Measurements from ENCODE around the gene ACTR8. TPM values are rescaled to one million over a fixed set of nuclear protein-coding genes. Genes with fewer than 3 reads are reported as not detected.
A peak's percentile ranks its signal among the peaks of the same experiment; 100 is the strongest.

Gene ACTR8
- polyA plus RNA-seq, 1 donor from 2014 or later = 28.4 TPM

GRCh38 chr3:53880396-53881345 lies 1.3 kb downstream of the ACTR8 start:
- Histone ChIP-seq H3K4me2 (ENCODE audit: low read length) (peak overlapping the region; percentile 91), H3K9ac (ENCODE audit: low read length) (peak overlapping the region; percentile 88), H3K27me3 (ENCODE audit: insufficient read depth, low read depth, low read length) (no peaks in the 10 kb centered on the region), H3K27ac (ENCODE audit: low read length) (peak overlapping the region; percentile 87), H3K9me2 (ENCODE audit: insufficient read depth, low read length) (no peaks in the 10 kb centered on the region), H3K79me2 (replicated peaks; ENCODE audit: insufficient read depth, low read length) (peaks cover 14% of the 10 kb centered on the region), H3K36me3 (ENCODE audit: insufficient read depth, low read length) (peaks cover 10% of the 10 kb centered on the region), H3F3A (ENCODE audit: insufficient read depth, low read length, poor library complexity, severe bottlenecking) (no peaks in the 10 kb centered on the region), H3K4me3 (ENCODE audit: low read length) (peak overlapping the region; percentile 76), H4K20me1 (ENCODE audit: insufficient read depth) (no peaks in the 10 kb centered on the region), H2AFZ (ENCODE audit: low read depth, low read length) (peak overlapping the region; percentile 65), H3K9me3 (ENCODE audit: low read length) (no peaks in the 10 kb centered on the region)
- TF ChIP-seq, protein P1, sequence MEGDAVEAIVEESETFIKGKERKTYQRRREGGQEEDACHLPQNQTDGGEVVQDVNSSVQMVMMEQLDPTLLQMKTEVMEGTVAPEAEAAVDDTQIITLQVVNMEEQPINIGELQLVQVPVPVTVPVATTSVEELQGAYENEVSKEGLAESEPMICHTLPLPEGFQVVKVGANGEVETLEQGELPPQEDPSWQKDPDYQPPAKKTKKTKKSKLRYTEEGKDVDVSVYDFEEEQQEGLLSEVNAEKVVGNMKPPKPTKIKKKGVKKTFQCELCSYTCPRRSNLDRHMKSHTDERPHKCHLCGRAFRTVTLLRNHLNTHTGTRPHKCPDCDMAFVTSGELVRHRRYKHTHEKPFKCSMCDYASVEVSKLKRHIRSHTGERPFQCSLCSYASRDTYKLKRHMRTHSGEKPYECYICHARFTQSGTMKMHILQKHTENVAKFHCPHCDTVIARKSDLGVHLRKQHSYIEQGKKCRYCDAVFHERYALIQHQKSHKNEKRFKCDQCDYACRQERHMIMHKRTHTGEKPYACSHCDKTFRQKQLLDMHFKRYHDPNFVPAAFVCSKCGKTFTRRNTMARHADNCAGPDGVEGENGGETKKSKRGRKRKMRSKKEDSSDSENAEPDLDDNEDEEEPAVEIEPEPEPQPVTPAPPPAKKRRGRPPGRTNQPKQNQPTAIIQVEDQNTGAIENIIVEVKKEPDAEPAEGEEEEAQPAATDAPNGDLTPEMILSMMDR (IDR thresholded peaks at IDR 0.05; ENCODE audit: poor library complexity, severe bottlenecking) = no peak
- TF ChIP-seq MXI1 (conservative IDR thresholded peaks at IDR 0.05; ENCODE audit: poor library complexity, severe bottlenecking) (no peak), TAF1 (IDR thresholded peaks at IDR 0.05; ENCODE audit: low read depth) (no peak), SMC3 (conservative IDR thresholded peaks at IDR 0.05; ENCODE audit: poor library complexity) (no peak), EP300 (conservative IDR thresholded peaks at IDR 0.05; ENCODE audit: poor library complexity, severe bottlenecking) (no peak), RAD21 (conservative IDR thresholded peaks at IDR 0.05) (no peak), EZH2 (IDR thresholded peaks at IDR 0.05; ENCODE audit: borderline replicate concordance, insufficient read depth, low read length, poor library complexity, severe bottlenecking) (no peak), POLR2AphosphoS5 (IDR thresholded peaks at IDR 0.05) (no peak)
- TF ChIP-seq, protein P2, sequence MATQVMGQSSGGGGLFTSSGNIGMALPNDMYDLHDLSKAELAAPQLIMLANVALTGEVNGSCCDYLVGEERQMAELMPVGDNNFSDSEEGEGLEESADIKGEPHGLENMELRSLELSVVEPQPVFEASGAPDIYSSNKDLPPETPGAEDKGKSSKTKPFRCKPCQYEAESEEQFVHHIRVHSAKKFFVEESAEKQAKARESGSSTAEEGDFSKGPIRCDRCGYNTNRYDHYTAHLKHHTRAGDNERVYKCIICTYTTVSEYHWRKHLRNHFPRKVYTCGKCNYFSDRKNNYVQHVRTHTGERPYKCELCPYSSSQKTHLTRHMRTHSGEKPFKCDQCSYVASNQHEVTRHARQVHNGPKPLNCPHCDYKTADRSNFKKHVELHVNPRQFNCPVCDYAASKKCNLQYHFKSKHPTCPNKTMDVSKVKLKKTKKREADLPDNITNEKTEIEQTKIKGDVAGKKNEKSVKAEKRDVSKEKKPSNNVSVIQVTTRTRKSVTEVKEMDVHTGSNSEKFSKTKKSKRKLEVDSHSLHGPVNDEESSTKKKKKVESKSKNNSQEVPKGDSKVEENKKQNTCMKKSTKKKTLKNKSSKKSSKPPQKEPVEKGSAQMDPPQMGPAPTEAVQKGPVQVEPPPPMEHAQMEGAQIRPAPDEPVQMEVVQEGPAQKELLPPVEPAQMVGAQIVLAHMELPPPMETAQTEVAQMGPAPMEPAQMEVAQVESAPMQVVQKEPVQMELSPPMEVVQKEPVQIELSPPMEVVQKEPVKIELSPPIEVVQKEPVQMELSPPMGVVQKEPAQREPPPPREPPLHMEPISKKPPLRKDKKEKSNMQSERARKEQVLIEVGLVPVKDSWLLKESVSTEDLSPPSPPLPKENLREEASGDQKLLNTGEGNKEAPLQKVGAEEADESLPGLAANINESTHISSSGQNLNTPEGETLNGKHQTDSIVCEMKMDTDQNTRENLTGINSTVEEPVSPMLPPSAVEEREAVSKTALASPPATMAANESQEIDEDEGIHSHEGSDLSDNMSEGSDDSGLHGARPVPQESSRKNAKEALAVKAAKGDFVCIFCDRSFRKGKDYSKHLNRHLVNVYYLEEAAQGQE (IDR thresholded peaks at IDR 0.05; ENCODE audit: borderline replicate concordance) = no peak

DNA sequence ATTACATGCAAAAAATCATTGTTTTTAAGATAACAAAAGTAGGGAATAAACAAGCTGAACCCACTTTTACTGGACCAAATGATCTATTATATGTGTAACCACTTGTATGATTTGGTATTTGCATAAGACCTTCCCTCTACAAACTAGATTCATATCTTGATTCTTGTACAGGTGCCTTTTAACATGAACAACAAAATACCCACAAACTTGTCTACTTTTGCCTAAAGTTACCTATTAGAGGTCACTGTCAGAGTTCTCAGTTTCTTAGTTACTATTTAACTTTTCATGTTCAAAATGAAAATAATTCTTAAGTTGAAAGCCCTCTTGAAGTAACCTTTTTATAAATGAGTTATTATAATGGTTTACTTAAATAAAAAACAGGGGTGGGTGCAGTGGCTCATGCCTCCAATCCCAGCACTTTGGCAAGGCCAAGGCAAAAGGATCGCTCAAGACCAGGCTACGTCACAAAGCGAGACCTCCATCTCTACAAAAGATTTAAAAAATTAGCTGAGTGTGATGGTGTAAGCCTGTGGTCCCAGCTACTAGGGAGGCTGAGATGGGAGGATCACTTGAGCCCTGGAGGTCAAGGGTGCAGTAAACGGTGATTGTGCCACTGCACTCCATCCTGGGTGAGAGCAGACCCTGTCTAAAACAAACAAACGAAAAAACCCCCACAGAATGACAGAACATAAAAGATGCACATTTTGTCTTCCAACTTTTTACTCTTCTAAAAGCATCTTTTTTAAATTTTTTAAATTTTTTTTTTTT lies 16.0 kb downstream of the ACTR8 start:
- Histone ChIP-seq H3K9ac (ENCODE audit: low read length) (no peak overlapping the region), H3K9me3 (ENCODE audit: low read length) (no peaks in the 10 kb centered on the region), H3K4me2 (ENCODE audit: low read length) (no peak overlapping the region), H3K36me3 (ENCODE audit: insufficient read depth, low read length) (peaks cover 7% of the 10 kb centered on the region), H3K27ac (ENCODE audit: low read length) (no peak overlapping the region), H3F3A (ENCODE audit: insufficient read depth, low read length, poor library complexity, severe bottlenecking) (no peaks in the 10 kb centered on the region), H3K4me3 (ENCODE audit: low read length) (no peak overlapping the region), H3K27me3 (ENCODE audit: insufficient read depth, low read depth, low read length) (no peaks in the 10 kb centered on the region), H2AFZ (ENCODE audit: low read depth, low read length) (no peak overlapping the region), H3K79me2 (replicated peaks; ENCODE audit: insufficient read depth, low read length) (no peaks in the 10 kb centered on the region), H4K20me1 (ENCODE audit: insufficient read depth) (no peaks in the 10 kb centered on the region), H3K9me2 (ENCODE audit: insufficient read depth, low read length) (no peaks in the 10 kb centered on the region)
- TF ChIP-seq, protein P1 (IDR thresholded peaks at IDR 0.05; ENCODE audit: poor library complexity, severe bottlenecking) = no peak
- no peak for TF ChIP-seq MXI1 (conservative IDR thresholded peaks at IDR 0.05; ENCODE audit: poor library complexity, severe bottlenecking)
- TF ChIP-seq TAF1 (IDR thresholded peaks at IDR 0.05; ENCODE audit: low read depth) = no peak
- TF ChIP-seq, protein P2 (IDR thresholded peaks at IDR 0.05; ENCODE audit: borderline replicate concordance) = no peak
- no peak for TF ChIP-seq SMC3 (conservative IDR thresholded peaks at IDR 0.05; ENCODE audit: poor library complexity)
- no peak for TF ChIP-seq EP300 (conservative IDR thresholded peaks at IDR 0.05; ENCODE audit: poor library complexity, severe bottlenecking)
- no peak for TF ChIP-seq RAD21 (conservative IDR thresholded peaks at IDR 0.05)
- no peak for TF ChIP-seq EZH2 (IDR thresholded peaks at IDR 0.05; ENCODE audit: borderline replicate concordance, insufficient read depth, low read length, poor library complexity, severe bottlenecking)
- no peak for TF ChIP-seq POLR2AphosphoS5 (IDR thresholded peaks at IDR 0.05)

Measured in neural cell (in vitro differentiated cells).